NT2/D1 (cell line): ENCODE results near the gene AMOT.

Experiments used
- SUZ12 ChIP-seq: IDR thresholded peaks from 2 replicates; pipeline ENCODE4 v1.6.1; 2011; ENCODE audit not compliant: insufficient read length, insufficient read depth; ENCODE audit errors: extremely low read depth
- YY1 ChIP-seq: IDR thresholded peaks from 2 replicates; pipeline ENCODE4 v1.6.1; 2011; ENCODE audit not compliant: insufficient read length, insufficient read depth
- ZNF274 ChIP-seq: IDR thresholded peaks from 2 replicates; pipeline ENCODE4 v1.6.1; 2011; ENCODE audit warnings: mild to moderate bottlenecking, low read depth, low read length

GRCh38 chrX:112868586-112868985 lies 28.0 kb upstream of the AMOT start:
- TF ChIP-seq YY1, result no peak
- no peak for TF ChIP-seq ZNF274
- TF ChIP-seq SUZ12, result no peak
